GM23338 (cell line): ENCODE measurements around the gene CRACDL.

Experiments
- CREB1 ChIP-seq: fragments of 250-450 bp; sonication (Bioruptor Pico); IDR thresholded peaks from 2 replicates; pipeline ENCODE4 v1.5.0; 2020; ENCODE audit warnings: low read depth, mild to moderate bottlenecking, moderate library complexity
- CTCF ChIP-seq, 2 experiments: fragments of 200-600 bp in 1 of 2; sonication (generic) in 1 of 2; conservative IDR thresholded peaks; 2 replicates each; pipeline versions ENCODE4 v1.5.1 to v1.6.1; 2016 to 2017; ENCODE audit warnings: antibody characterized with exemption in 2 of 2, low read depth in 2 of 2, mild to moderate bottlenecking in 2 of 2, moderate library complexity in 1 of 2
- EZH2 ChIP-seq: fragments of 200-600 bp; sonication (generic); IDR thresholded peaks from one replicate; pipeline ENCODE4 v1.8.0; 2017; ENCODE audit warnings: antibody characterized with exemption, mild to moderate bottlenecking, low read depth; ENCODE audit not compliant: unreplicated experiment
- EZH2phosphoT487 ChIP-seq: fragments of 200-600 bp; sonication (generic); IDR thresholded peaks from one replicate; pipeline ENCODE4 v1.8.1; 2018; ENCODE audit warnings: antibody characterized with exemption; ENCODE audit not compliant: unreplicated experiment
- JUNB ChIP-seq: IDR thresholded peaks from one replicate; pipeline ENCODE4 v1.6.1; 2016; ENCODE audit warnings: antibody characterized with exemption; ENCODE audit not compliant: unreplicated experiment
- NANOG ChIP-seq: IDR thresholded peaks from 2 replicates; pipeline ENCODE4 v1.6.1; 2016; ENCODE audit warnings: antibody characterized with exemption, borderline replicate concordance
- POLR2AphosphoS5 ChIP-seq: IDR thresholded peaks from 2 replicates; pipeline ENCODE4 v1.6.1; 2016; ENCODE audit warnings: antibody characterized with exemption, low read depth
- STAT1 ChIP-seq: IDR thresholded peaks from one replicate; pipeline ENCODE4 v1.6.1; 2016; ENCODE audit warnings: antibody characterized with exemption; ENCODE audit not compliant: unreplicated experiment
- ZNF114 ChIP-seq: fragments of 250-450 bp; sonication (Bioruptor Pico); IDR thresholded peaks from 2 replicates; pipeline ENCODE4 v1.5.0; 2020; ENCODE audit warnings: mild to moderate bottlenecking, moderate library complexity
- ZNF331 ChIP-seq: fragments of 250-450 bp; sonication (Bioruptor Pico); IDR thresholded peaks from 2 replicates; pipeline ENCODE4 v1.5.0; 2020; ENCODE audit warnings: low read depth, mild to moderate bottlenecking, moderate library complexity

- TF ChIP-seq CTCF (conservative IDR thresholded peaks at IDR 0.05; ENCODE audit: low read depth in 2 of 2) (no peak), POLR2AphosphoS5 (no peak), STAT1 (no peak), EZH2phosphoT487 (no peak), EZH2 (no peak), NANOG (no peak), ZNF114 (no peak), JUNB (no peak), ZNF331 (CRISPR knock-in tag) (no peak), CREB1 (CRISPR knock-in tag) (no peak)
Measured at GRCh38 chr2:98895221-98895620, 40.8 kb downstream of the CRACDL start.
